Measurements from ENCODE around the gene RMC1.

DNA sequence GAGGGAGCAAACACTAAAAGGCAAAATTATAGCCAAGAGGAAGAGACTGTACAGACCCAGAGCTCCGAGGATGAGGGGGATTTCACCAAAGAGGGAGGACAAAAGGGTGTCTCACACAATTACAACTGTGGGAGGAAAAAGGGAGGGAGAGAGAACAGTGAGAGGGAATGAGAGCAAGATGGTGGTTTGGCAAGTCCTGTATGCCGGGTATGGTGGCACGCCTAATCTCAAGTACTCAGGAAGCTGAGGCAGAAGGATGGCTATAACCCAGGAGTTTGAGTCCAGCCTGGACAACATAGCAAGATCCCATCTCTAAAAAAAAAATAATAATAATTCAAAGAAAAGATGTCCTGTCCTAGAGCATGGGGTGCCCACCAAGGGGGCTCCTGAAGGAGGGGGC, 48.7 kb downstream of the RMC1 start:
- TF ChIP-seq, protein P1, sequence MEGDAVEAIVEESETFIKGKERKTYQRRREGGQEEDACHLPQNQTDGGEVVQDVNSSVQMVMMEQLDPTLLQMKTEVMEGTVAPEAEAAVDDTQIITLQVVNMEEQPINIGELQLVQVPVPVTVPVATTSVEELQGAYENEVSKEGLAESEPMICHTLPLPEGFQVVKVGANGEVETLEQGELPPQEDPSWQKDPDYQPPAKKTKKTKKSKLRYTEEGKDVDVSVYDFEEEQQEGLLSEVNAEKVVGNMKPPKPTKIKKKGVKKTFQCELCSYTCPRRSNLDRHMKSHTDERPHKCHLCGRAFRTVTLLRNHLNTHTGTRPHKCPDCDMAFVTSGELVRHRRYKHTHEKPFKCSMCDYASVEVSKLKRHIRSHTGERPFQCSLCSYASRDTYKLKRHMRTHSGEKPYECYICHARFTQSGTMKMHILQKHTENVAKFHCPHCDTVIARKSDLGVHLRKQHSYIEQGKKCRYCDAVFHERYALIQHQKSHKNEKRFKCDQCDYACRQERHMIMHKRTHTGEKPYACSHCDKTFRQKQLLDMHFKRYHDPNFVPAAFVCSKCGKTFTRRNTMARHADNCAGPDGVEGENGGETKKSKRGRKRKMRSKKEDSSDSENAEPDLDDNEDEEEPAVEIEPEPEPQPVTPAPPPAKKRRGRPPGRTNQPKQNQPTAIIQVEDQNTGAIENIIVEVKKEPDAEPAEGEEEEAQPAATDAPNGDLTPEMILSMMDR (IDR thresholded peaks at IDR 0.05; ENCODE audit: low read depth, low read length): no peak
- no peak for TF ChIP-seq EZH2phosphoT487 (IDR thresholded peaks at IDR 0.05; ENCODE audit: low read depth)
